Measurements from ENCODE around the gene TMEM212.

TMEM212 gene

GRCh38 chr3:171842864-171843518 is at the start of gene TMEM212:
Gene TMEM212, plus strand, starts transcription at chr3:171843349. Its CDS starts 35 bp downstream, at chr3:171843384.
- no peak for DNase-seq (ENCODE audit: low spot score)

GRCh38 chr3:171796625-171797264 is 46.4 kb upstream of the TMEM212 start:
- no peak for DNase-seq (ENCODE audit: low spot score)

- no peak for DNase-seq (ENCODE audit: low spot score)
Observed at GRCh38 chr3:171797265-171797679, 45.9 kb upstream of the TMEM212 start.

- DNase-seq (ENCODE audit: low spot score) = no peak
Observed at GRCh38 chr3:171797873-171798272, 45.3 kb upstream of the TMEM212 start.

- no peak for DNase-seq (ENCODE audit: low spot score)
Observed at GRCh38 chr3:171799501-171799900, 43.6 kb upstream of the TMEM212 start.

- no peak for DNase-seq (ENCODE audit: low spot score)
Observed at GRCh38 chr3:171801738-171802589, 41.2 kb upstream of the TMEM212 start.

- DNase-seq (ENCODE audit: low spot score) = no peak
Observed at GRCh38 chr3:171802590-171802956, 40.6 kb upstream of the TMEM212 start.

- no peak for DNase-seq (ENCODE audit: low spot score)
Observed at GRCh38 chr3:171803044-171803443, 40.1 kb upstream of the TMEM212 start.

- no peak for DNase-seq (ENCODE audit: low spot score)
Observed at GRCh38 chr3:171804618-171805389, 38.3 kb upstream of the TMEM212 start.

GRCh38 chr3:171805687-171806086 is 37.5 kb upstream of the TMEM212 start:
- no peak for DNase-seq (ENCODE audit: low spot score)

GRCh38 chr3:171806200-171807128 is 36.7 kb upstream of the TMEM212 start:
- DNase-seq (ENCODE audit: low spot score) = no peak

GRCh38 chr3:171807129-171807675 is 35.9 kb upstream of the TMEM212 start:
- DNase-seq (ENCODE audit: low spot score) = no peak

GRCh38 chr3:171807806-171808205 is 35.3 kb upstream of the TMEM212 start:
- DNase-seq (ENCODE audit: low spot score) = no peak

- no peak for DNase-seq (ENCODE audit: low spot score)
Observed at GRCh38 chr3:171809611-171809860, 33.6 kb upstream of the TMEM212 start.

- peak; percentile 57 for DNase-seq (ENCODE audit: low spot score)
Observed at GRCh38 chr3:171809861-171810628, 33.1 kb upstream of the TMEM212 start, which contains the start of gene PLD1. Gene PLD1, minus strand, starts transcription at chr3:171810483. Its CDS starts 72,432 bp downstream, at chr3:171738051.

GRCh38 chr3:171810629-171811294 is 32.4 kb upstream of the TMEM212 start:
- no peak for DNase-seq (ENCODE audit: low spot score)

- DNase-seq (ENCODE audit: low spot score) = no peak
Observed at GRCh38 chr3:171811295-171811912, 31.7 kb upstream of the TMEM212 start.

GRCh38 chr3:171811913-171812335 is 31.2 kb upstream of the TMEM212 start:
- DNase-seq (ENCODE audit: low spot score) = no peak

GRCh38 chr3:171812811-171813210 is 30.3 kb upstream of the TMEM212 start:
- DNase-seq (ENCODE audit: low spot score) = no peak
